B cell (primary cell): ENCODE results near the gene GNLY.

Experiments
- EZH2 ChIP-seq: IDR thresholded peaks from 2 replicates; pipeline ENCODE4 v1.6.1; 2012; ENCODE audit warnings: borderline replicate concordance, low read depth, mild to moderate bottlenecking, moderate library complexity, low read length; ENCODE audit not compliant: insufficient read depth, poor library complexity, severe bottlenecking
- TF ChIP-seq, protein P1 (sequence below): fragments of 200-600 bp; IDR thresholded peaks from one replicate; pipeline ENCODE4 v1.8.0; 2022; ENCODE audit warnings: antibody characterized with exemption, mild to moderate bottlenecking

DNA sequence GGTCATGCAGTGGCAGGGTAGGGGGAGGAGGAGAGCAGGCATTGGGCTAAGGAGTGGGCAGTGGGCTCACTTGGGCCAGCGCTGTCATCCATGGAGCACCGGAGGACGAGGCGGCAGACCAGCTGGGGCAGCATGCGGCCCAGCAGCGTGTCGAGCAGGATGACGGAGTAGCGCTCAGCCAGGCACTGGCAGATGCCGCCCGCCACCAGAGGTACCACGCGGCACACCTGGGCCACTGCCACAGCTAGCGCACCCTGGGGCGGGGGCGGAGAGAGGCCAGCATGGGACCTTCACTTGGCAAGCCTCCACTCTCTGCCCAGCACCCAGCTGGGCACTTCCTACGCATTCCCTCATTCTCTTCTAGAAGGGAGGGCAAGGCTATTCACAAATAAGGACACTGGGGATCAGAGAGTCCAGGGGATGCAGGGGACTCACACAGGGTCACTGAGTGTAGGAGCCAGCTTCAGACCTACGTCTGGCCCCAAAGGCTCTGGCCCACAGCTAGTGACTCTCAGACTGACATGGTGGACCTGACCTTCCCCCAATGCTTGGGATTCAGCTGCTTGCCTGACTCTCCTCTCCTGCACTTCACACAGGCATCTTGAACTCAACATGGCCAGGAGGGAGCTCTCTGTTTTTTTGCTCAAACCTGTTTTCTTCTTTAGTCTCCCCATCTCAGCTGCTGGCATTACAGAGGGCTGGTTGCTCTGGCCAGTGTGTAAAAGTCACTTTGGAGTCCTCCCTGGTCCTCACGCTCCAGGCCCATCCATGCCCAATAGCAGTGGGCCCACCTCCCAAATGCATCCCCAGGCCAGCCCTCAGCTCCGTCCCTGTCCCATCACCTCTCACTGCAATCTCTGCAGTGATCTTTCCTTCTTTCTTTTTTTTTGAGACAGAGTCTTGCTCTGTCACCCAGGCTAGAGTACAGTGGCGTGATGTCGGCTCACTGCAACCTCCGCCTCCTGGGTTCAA, 30.3 kb upstream of the GNLY start:
- TF ChIP-seq, protein P1, sequence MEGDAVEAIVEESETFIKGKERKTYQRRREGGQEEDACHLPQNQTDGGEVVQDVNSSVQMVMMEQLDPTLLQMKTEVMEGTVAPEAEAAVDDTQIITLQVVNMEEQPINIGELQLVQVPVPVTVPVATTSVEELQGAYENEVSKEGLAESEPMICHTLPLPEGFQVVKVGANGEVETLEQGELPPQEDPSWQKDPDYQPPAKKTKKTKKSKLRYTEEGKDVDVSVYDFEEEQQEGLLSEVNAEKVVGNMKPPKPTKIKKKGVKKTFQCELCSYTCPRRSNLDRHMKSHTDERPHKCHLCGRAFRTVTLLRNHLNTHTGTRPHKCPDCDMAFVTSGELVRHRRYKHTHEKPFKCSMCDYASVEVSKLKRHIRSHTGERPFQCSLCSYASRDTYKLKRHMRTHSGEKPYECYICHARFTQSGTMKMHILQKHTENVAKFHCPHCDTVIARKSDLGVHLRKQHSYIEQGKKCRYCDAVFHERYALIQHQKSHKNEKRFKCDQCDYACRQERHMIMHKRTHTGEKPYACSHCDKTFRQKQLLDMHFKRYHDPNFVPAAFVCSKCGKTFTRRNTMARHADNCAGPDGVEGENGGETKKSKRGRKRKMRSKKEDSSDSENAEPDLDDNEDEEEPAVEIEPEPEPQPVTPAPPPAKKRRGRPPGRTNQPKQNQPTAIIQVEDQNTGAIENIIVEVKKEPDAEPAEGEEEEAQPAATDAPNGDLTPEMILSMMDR, result no peak
- TF ChIP-seq EZH2, result no peak
